IMR-90 (cell line): ENCODE results near the gene ITSN1. TPM values are rescaled to one million over a fixed set of nuclear protein-coding genes. Genes with fewer than 3 reads are reported as not detected.
"Not testable (repeated sequence)": the region's sequence is repeated elsewhere in the genome, so short reads cannot be mapped to it uniquely, and the experiment has no call there.

Experiments
- ATAC-seq: fragments of 200-7000 bp; cut with Tn5 transposase; 2 replicates; pipeline ENCODE4 v1.9.1; 2020; ENCODE audit warnings: low read depth, mild to moderate bottlenecking, moderate library complexity
- BruUV-seq: library from RNA; stranded (reverse); fragments of 400-500 nt; replicated peaks from 2 replicates; lab custom pipeline; 2021; lab: Mats Ljungman, UMichigan
- CTCF ChIA-PET: fragments of 300-600 bp; formaldehyde crosslinking; extraction: SDS; loops from one replicate; lab custom pipeline; 2021; ENCODE audit warnings: antibody characterized with exemption; lab: Yijun Ruan, JAX
- POLR2A ChIA-PET: fragments of 300-600 bp; sonication (Branson Sonifier 250); formaldehyde crosslinking; loops from one replicate; lab custom pipeline; 2022; ENCODE audit warnings: antibody characterized with exemption; ENCODE audit not compliant: unreplicated experiment; lab: Charles Lee
- DNase-seq: peaks from one replicate; pipeline ENCODE4 v3.0.0; 2013
- H2AFZ ChIP-seq: replicated peaks from 2 replicates; pipeline ENCODE3; 2013; ENCODE audit warnings: low read length, mild to moderate bottlenecking; ENCODE audit not compliant: poor library complexity
- H2AK5ac ChIP-seq: 2 replicates; pipeline ENCODE4 v1.6.1; 2013; ENCODE audit warnings: low read depth, low read length, inconsistent platforms
- H2AK9ac ChIP-seq: replicated peaks from 2 replicates; pipeline ENCODE3; 2013; ENCODE audit warnings: mild to moderate bottlenecking, low read depth, low read length, moderate library complexity; ENCODE audit not compliant: poor library complexity
- H2BK120ac ChIP-seq: 2 replicates; pipeline ENCODE4 v1.6.1; 2013; ENCODE audit warnings: low read depth, low read length, inconsistent platforms
- H2BK15ac ChIP-seq: 3 replicates; pipeline ENCODE4 v1.6.1; 2013; ENCODE audit warnings: low read depth, low read length, inconsistent platforms
- H2BK20ac ChIP-seq: 2 replicates; pipeline ENCODE4 v1.6.1; 2013; ENCODE audit warnings: low read depth, mild to moderate bottlenecking, inconsistent platforms, low read length, moderate library complexity
- H2BK5ac ChIP-seq: 2 replicates; pipeline ENCODE4 v1.6.1; 2013; ENCODE audit warnings: mild to moderate bottlenecking, low read depth, low read length, inconsistent platforms; ENCODE audit not compliant: poor library complexity, severe bottlenecking
- H3K14ac ChIP-seq: replicated peaks from 2 replicates; pipeline ENCODE4 v1.6.1; 2013; ENCODE audit warnings: low read depth, low read length, inconsistent platforms
- H3K18ac ChIP-seq: 2 replicates; pipeline ENCODE4 v1.6.1; 2013; ENCODE audit warnings: low read depth, low read length, control low read depth
- H3K23ac ChIP-seq: 2 replicates; pipeline ENCODE4 v1.6.1; 2013; ENCODE audit warnings: low read depth, low read length, inconsistent platforms
- H3K27ac ChIP-seq: 2 replicates; pipeline ENCODE4 v1.5.1; 2013; ENCODE audit warnings: mild to moderate bottlenecking, control low read depth, low read length; ENCODE audit not compliant: insufficient read depth
- H3K27me3 ChIP-seq: 2 replicates; pipeline ENCODE4 v1.6.1; 2013; ENCODE audit warnings: low read length; ENCODE audit not compliant: control insufficient read depth, insufficient read depth
- H3K36me3 ChIP-seq: 2 replicates; pipeline ENCODE4 v1.6.1; 2013; ENCODE audit warnings: low read length, mixed read lengths; ENCODE audit not compliant: control insufficient read depth, insufficient read depth
- H3K4ac ChIP-seq: 2 replicates; pipeline ENCODE4 v1.6.1; 2013; ENCODE audit warnings: low read depth, low read length, inconsistent platforms
- H3K4me1 ChIP-seq: 2 replicates; pipeline ENCODE4 v1.6.1; 2013; ENCODE audit warnings: low read length, mixed read lengths; ENCODE audit not compliant: control insufficient read depth, insufficient read depth
- H3K4me2 ChIP-seq: 2 replicates; pipeline ENCODE4 v1.6.1; 2013; ENCODE audit warnings: low read depth, mild to moderate bottlenecking, control low read depth, low read length, moderate library complexity
- H3K4me3 ChIP-seq: 2 replicates; pipeline ENCODE4 v1.5.1; 2013; ENCODE audit warnings: low read depth, mild to moderate bottlenecking, control low read depth, low read length, moderate library complexity; ENCODE audit not compliant: insufficient read depth
- H3K56ac ChIP-seq: 2 replicates; pipeline ENCODE4 v1.6.1; 2013; ENCODE audit warnings: low read length, inconsistent platforms; ENCODE audit not compliant: insufficient read depth; ENCODE audit errors: extremely low read depth
- H3K79me1 ChIP-seq, 2 experiments: 2 replicates each; pipeline ENCODE4 v1.6.1; 2013; ENCODE audit warnings: low read length in 2 of 2, inconsistent platforms in 1 of 2, low read depth in 1 of 2
- H3K9ac ChIP-seq: 2 replicates; pipeline ENCODE4 v1.6.1; 2013; ENCODE audit warnings: low read depth, low read length, control low read depth
- H3K9me1 ChIP-seq: 2 replicates; pipeline ENCODE4 v1.6.1; 2013; ENCODE audit warnings: low read length, inconsistent platforms; ENCODE audit not compliant: insufficient read depth
- H3K9me3 ChIP-seq: 2 replicates; pipeline ENCODE4 v1.6.1; 2013; ENCODE audit warnings: low read length; ENCODE audit not compliant: control insufficient read depth, insufficient read depth
- H4K20me1 ChIP-seq: 2 replicates; pipeline ENCODE4 v1.6.1; 2013; ENCODE audit warnings: low read length, inconsistent platforms; ENCODE audit not compliant: insufficient read depth
- H4K5ac ChIP-seq: 2 replicates; pipeline ENCODE4 v1.6.1; 2013; ENCODE audit warnings: mild to moderate bottlenecking, low read depth, low read length, control low read depth
- H4K8ac ChIP-seq, 2 experiments: 2 replicates each; pipeline ENCODE4 v1.6.1; 2013; ENCODE audit warnings: low read depth in 2 of 2, low read length in 2 of 2, control low read depth in 1 of 2, inconsistent platforms in 1 of 2
- H4K91ac ChIP-seq: 2 replicates; pipeline ENCODE4 v1.6.1; 2013; ENCODE audit warnings: low read depth, low read length, inconsistent platforms; ENCODE audit not compliant: insufficient read depth
- CHD1 ChIP-seq: IDR thresholded peaks from 2 replicates; pipeline ENCODE4 v1.6.1; 2012; ENCODE audit warnings: low read depth, low read length, improper control_type of control experiment
- MAFK ChIP-seq: IDR thresholded peaks from 2 replicates; pipeline ENCODE4 v1.6.1; 2012; ENCODE audit warnings: low read depth, low read length, improper control_type of control experiment
- RAD21 ChIP-seq: IDR thresholded peaks from 2 replicates; pipeline ENCODE4 v1.6.1; 2012; ENCODE audit warnings: low read length, improper control_type of control experiment
- SMC3 ChIP-seq: fragments of 150-350 bp; IDR thresholded peaks from 2 replicates; pipeline ENCODE4 v1.6.1; 2016; ENCODE audit warnings: low read depth, mild to moderate bottlenecking, antibody characterized with exemption, low read length, moderate library complexity
- WGBS, 2 experiments: methylation state at CpG; one replicate each; pipeline versions ENCODE4 v1.1.5 to v1.1.7; 2013; ENCODE audit warnings: missing lambda C conversion rate in 2 of 2; ENCODE audit not compliant: insufficient read length in 1 of 2; ENCODE audit errors: extremely low coverage in 2 of 2; 5-methylcytosine and 5-hydroxymethylcytosine counted together
- dilution Hi-C: fragments of 300-500 bp; cut with HindIII; formaldehyde crosslinking; loops from one replicate; pipeline ENCODE4 v1.14.3; 2018; ENCODE audit warnings: low sequenced_read_pairs; ENCODE audit not compliant: unreplicated experiment
- in situ Hi-C: fragments of 300-500 bp; cut with MboI; formaldehyde crosslinking; loops from 3 replicates; pipeline ENCODE4 v1.14.3; 2019; ENCODE audit warnings: low sequenced_read_pairs, inconsistent platforms, mixed read lengths
- intact Hi-C: fragments of 100-400 bp; cut with micrococcal nuclease; formaldehyde crosslinking; loops from 2 replicates; pipeline ENCODE4 v1.10.0; 2022
- polyA plus RNA-seq, 3 experiments: library from polyadenylated mRNA; depleted of rRNA; stranded (reverse); fragments of >200 nt; gene quantifications; 2 replicates each; pipeline ENCODE4 v1.2.3, GENCODE V29; 2012; ENCODE audit warnings: low replicate concordance in 1 of 3
- total RNA-seq: library from RNA; depleted of rRNA; stranded (reverse); fragments of >200 nt; gene quantifications from 2 replicates; pipeline ENCODE4 v1.2.3, GENCODE V29; 2012
- TF ChIP-seq, protein P1 (sequence below): conservative IDR thresholded peaks from 2 replicates; pipeline ENCODE4 v1.5.1; 2012; ENCODE audit warnings: mild to moderate bottlenecking, low read depth, low read length, improper control_type of control experiment

ITSN1 gene
- total and polyA plus RNA-seq, 2 of the 4 experiments (the other 2 are of a cell fraction): 45.4 to 62.0 TPM

DNA sequence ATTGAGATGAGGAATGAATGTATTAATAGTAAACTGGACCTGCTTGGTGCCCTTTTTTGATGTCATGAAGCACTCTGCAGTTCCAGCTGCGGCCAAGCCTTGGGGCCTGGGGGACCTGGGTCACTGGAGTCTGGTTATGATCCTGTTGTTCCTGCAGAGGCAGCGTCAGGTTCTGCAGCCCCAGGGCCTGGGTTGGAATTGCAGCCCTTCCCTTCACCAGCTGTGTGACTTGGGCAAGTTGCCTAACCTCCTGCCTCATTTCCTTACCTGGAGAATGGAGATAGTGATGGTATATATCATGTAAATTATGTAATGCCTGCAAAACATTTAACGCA lies 282.4 kb downstream of the ITSN1 start:
- 100% methylated on average over 1 of the region's 3 CpGs; no CpG with 5 or more reads in 1 of the 2 experiments for WGBS, 2 experiments
- H4K8ac ChIP-seq: peak overlapping the region in 1 of 2 experiments; percentile 21; a peak in 1 of 4 replicates
- no peak overlapping the region for H3K27ac ChIP-seq
- H3K23ac ChIP-seq: no peak overlapping the region
- H4K91ac ChIP-seq: no peak overlapping the region
- H3K4me1 ChIP-seq: no peaks in the 10 kb centered on the region; the same call in 1 of the 2 replicates
- no peak overlapping the region for H3K9ac ChIP-seq
- 0 out of 2 replicates have a peak overlapping the region, but pooled peaks have one; percentile 33 for H2AK5ac ChIP-seq
- no peaks in the 10 kb centered on the region for H3K36me3 ChIP-seq
- no peak overlapping the region for H3K4me2 ChIP-seq
- ChIA-PET CTCF (interaction anchor here (0.7 to 2.3 kb wide), 15 partner anchors 12 to 676 kb away, joined by 3 to 25 read pairs (median 4); partner anchors contain the start of genes MRPS6 and SLC5A3), POLR2A (no interaction called here)
- ATAC-seq: no peak
- no peaks in the 10 kb centered on the region for H4K20me1 ChIP-seq
- H3K56ac ChIP-seq: no peak overlapping the region
- H3K79me1 ChIP-seq: no peaks in the 10 kb centered on the region
- peak overlapping the region; percentile 17 for H2AK9ac ChIP-seq
- no peak overlapping the region for H4K5ac ChIP-seq
- DNase-seq: no peak
- H3K14ac ChIP-seq: no peak overlapping the region
- H3K4ac ChIP-seq: no peak overlapping the region; the same call in 1 of the 2 replicates
- no peak overlapping the region for H2AFZ ChIP-seq
- H3K18ac ChIP-seq: no peak overlapping the region
- TF ChIP-seq RAD21 (no peak), MAFK (no peak), SMC3 (no peak), CHD1 (no peak)
- TF ChIP-seq, protein P1, sequence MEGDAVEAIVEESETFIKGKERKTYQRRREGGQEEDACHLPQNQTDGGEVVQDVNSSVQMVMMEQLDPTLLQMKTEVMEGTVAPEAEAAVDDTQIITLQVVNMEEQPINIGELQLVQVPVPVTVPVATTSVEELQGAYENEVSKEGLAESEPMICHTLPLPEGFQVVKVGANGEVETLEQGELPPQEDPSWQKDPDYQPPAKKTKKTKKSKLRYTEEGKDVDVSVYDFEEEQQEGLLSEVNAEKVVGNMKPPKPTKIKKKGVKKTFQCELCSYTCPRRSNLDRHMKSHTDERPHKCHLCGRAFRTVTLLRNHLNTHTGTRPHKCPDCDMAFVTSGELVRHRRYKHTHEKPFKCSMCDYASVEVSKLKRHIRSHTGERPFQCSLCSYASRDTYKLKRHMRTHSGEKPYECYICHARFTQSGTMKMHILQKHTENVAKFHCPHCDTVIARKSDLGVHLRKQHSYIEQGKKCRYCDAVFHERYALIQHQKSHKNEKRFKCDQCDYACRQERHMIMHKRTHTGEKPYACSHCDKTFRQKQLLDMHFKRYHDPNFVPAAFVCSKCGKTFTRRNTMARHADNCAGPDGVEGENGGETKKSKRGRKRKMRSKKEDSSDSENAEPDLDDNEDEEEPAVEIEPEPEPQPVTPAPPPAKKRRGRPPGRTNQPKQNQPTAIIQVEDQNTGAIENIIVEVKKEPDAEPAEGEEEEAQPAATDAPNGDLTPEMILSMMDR: no peak
- H3K4me3 ChIP-seq: no peak overlapping the region
- H3K27me3 ChIP-seq: peaks cover 6% of the 10 kb centered on the region
- in situ Hi-C loops: loop anchor here (5.0 to 25.0 kb wide), 2 partner anchors 168 to 688 kb away; partner anchors contain the start of gene RCAN1
- no peak overlapping the region for H2BK120ac ChIP-seq
- H3K9me1 ChIP-seq: no peaks in the 10 kb centered on the region
- intact Hi-C loops: loop anchor here (1.0 to 2.0 kb wide), 6 partner anchors 149 to 427 kb away; partner anchors contain the start of genes MRPS6 and SLC5A3
- no peak overlapping the region for H2BK15ac ChIP-seq
- H2BK20ac ChIP-seq: no peak overlapping the region
- H3K9me3 ChIP-seq: no peaks in the 10 kb centered on the region
- no TSS peak for BruUV-seq
- no peak overlapping the region for H2BK5ac ChIP-seq
- dilution Hi-C loops: no loop called here

DNA sequence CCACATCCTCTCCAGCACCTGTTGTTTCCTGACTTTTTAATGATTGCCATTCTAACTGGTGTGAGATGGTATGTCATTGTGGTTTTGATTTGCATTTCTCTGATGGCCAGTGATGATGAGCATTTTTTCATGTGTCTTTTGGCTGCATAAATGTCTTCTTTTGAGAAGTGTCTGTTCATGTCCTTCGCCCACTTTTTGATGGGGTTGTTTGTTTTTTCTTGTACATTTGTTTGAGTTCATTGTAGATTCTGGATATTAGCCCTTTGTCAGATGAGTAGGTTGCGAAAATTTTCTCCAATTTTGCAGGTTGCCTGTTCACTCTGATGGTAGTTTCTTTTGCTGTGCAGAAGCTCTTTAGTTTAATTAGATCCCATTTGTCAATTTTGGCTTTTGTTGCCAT lies 283.9 kb downstream of the ITSN1 start:
- CTCF ChIA-PET, H4K20me1 ChIP-seq, H2BK20ac ChIP-seq: not testable (repeated sequence)

More for the DNA sequence above, 283.9 kb downstream of the ITSN1 start:
- H3K9me1 ChIP-seq, H4K8ac ChIP-seq, H3K9me3 ChIP-seq, H3K18ac ChIP-seq, BruUV-seq, H2BK15ac ChIP-seq, H2BK5ac ChIP-seq, H3K79me1 ChIP-seq, H3K9ac ChIP-seq, H3K4me3 ChIP-seq, H3K56ac ChIP-seq, H2AFZ ChIP-seq, H4K91ac ChIP-seq, in situ Hi-C loops, H3K27ac ChIP-seq, H2AK5ac ChIP-seq, H3K4me1 ChIP-seq, intact Hi-C loops, ATAC-seq, POLR2A ChIA-PET, H3K14ac ChIP-seq, H3K4ac ChIP-seq, dilution Hi-C loops, H3K4me2 ChIP-seq, H4K5ac ChIP-seq, H2AK9ac ChIP-seq, DNase-seq, H3K27me3 ChIP-seq, H3K23ac ChIP-seq, H2BK120ac ChIP-seq, H3K36me3 ChIP-seq: not testable (repeated sequence)
- no CpG with 5 or more reads among the region's 2 CpGs for WGBS, 2 experiments
